Breast epithelium (tissue), 3 donors: ENCODE results near the gene POC5.

ENCODE experiments used
- CTCF ChIP-seq, 3 donors: fragments of 450-650 bp; IDR thresholded peaks; one replicate each; pipeline ENCODE4 v1.5.1; 2016 to 2017; ENCODE audit warnings: antibody characterized with exemption in 3 of 3, mild to moderate bottlenecking in 3 of 3, moderate library complexity in 3 of 3
- POLR2A ChIP-seq: fragments of 450-650 bp; IDR thresholded peaks from one replicate; pipeline ENCODE4 v1.6.1; 2016; ENCODE audit warnings: antibody characterized with exemption, mild to moderate bottlenecking, moderate library complexity
- POLR2AphosphoS5 ChIP-seq, 3 donors: sonication (generic); formaldehyde crosslinking; IDR thresholded peaks; one replicate each; pipeline ENCODE4 v1.6.1; 2017; ENCODE audit warnings: antibody characterized with exemption in 3 of 3

- TF ChIP-seq POLR2A = no peak
- no peak for TF ChIP-seq CTCF (IDR thresholded peaks at IDR 0.05)
- no peak for TF ChIP-seq POLR2AphosphoS5 (IDR thresholded peaks at IDR 0.05)
Measured at GRCh38 chr5:75677607-75678006, 39.6 kb downstream of the POC5 start.
